ENCODE results near the gene C2CD4D.

DNA sequence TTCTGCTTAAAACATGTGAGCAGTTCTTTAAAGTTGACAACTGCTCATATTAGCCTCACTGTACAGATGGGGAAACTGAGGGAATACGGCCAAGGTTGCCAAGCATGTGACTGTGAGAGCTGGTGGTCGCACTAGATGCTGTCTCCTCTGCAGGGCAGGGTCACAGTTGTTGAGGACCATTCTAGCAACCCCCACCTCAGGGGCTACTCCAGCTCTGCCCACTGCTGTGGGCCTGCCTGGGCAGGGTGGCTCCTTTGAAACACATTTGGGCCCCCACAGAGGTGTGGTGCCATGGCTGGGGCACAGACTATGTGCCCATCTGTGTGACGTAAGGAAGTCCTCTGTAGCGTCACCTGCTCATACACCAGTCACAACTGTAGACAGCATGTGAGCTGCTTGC, 13.1 kb upstream of the C2CD4D start:
- TF ChIP-seq, protein P1, sequence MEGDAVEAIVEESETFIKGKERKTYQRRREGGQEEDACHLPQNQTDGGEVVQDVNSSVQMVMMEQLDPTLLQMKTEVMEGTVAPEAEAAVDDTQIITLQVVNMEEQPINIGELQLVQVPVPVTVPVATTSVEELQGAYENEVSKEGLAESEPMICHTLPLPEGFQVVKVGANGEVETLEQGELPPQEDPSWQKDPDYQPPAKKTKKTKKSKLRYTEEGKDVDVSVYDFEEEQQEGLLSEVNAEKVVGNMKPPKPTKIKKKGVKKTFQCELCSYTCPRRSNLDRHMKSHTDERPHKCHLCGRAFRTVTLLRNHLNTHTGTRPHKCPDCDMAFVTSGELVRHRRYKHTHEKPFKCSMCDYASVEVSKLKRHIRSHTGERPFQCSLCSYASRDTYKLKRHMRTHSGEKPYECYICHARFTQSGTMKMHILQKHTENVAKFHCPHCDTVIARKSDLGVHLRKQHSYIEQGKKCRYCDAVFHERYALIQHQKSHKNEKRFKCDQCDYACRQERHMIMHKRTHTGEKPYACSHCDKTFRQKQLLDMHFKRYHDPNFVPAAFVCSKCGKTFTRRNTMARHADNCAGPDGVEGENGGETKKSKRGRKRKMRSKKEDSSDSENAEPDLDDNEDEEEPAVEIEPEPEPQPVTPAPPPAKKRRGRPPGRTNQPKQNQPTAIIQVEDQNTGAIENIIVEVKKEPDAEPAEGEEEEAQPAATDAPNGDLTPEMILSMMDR (IDR thresholded peaks at IDR 0.05), result no peak
- TF ChIP-seq POLR2A (IDR thresholded peaks at IDR 0.05), result no peak

All from uterus (tissue), 2 donors.